GM21737 (cell line): ENCODE measurements around the gene RIN1.
"Not testable (repeated sequence)": the region's sequence is repeated elsewhere in the genome, so short reads cannot be mapped to it uniquely, and the experiment has no call there.

Source experiments
- ATAC-seq: cut with Tn5 transposase; IDR thresholded peaks from one replicate; pipeline ENCODE4 v1.9.1; 2021; ENCODE audit warnings: mild to moderate bottlenecking, moderate library complexity; ENCODE audit not compliant: unreplicated experiment

Gene RIN1

GRCh38 chr11:66336234-66337102 is at the start of gene RIN1:
Gene RIN1 (minus strand): TSS chr11:66336434. CDS start chr11:66336402, 32 bp downstream.
- ATAC-seq: peak; percentile 54

GRCh38 chr11:66384316-66384715 is 48.1 kb upstream of the RIN1 start:
- not testable (repeated sequence) for ATAC-seq

GRCh38 chr11:66380264-66380663 is 44.0 kb upstream of the RIN1 start:
- not testable (repeated sequence) for ATAC-seq

- not testable (repeated sequence) for ATAC-seq
These were observed 37.6 kb upstream of the RIN1 start for GRCh38 chr11:66373690-66374287.

- no peak for ATAC-seq
These were observed 37.0 kb upstream of the RIN1 start for GRCh38 chr11:66373265-66373664.

GRCh38 chr11:66371627-66372415 is 35.6 kb upstream of the RIN1 start, which contains the start of gene SLC29A2:
Gene SLC29A2 (minus strand): TSS chr11:66371760. CDS start chr11:66371591, 169 bp downstream.
- peak; percentile 65 for ATAC-seq

- ATAC-seq: no peak
These were observed 33.0 kb upstream of the RIN1 start for GRCh38 chr11:66369073-66369894.

GRCh38 chr11:66368484-66368883 is 32.2 kb upstream of the RIN1 start:
- no peak for ATAC-seq

GRCh38 chr11:66367561-66368312 is 31.5 kb upstream of the RIN1 start:
- ATAC-seq: no peak

- no peak for ATAC-seq
These were observed 30.7 kb upstream of the RIN1 start for GRCh38 chr11:66366844-66367477.

- no peak for ATAC-seq
These were observed 29.7 kb upstream of the RIN1 start for GRCh38 chr11:66365711-66366619.

- ATAC-seq: no peak
These were observed 28.9 kb upstream of the RIN1 start for GRCh38 chr11:66365166-66365565.

- no peak for ATAC-seq
These were observed 27.7 kb upstream of the RIN1 start for GRCh38 chr11:66363805-66364535.

GRCh38 chr11:66363187-66363601 is 27.0 kb upstream of the RIN1 start:
- ATAC-seq: no peak

- no peak for ATAC-seq
These were observed 26.4 kb upstream of the RIN1 start for GRCh38 chr11:66362481-66363147.

- no peak for ATAC-seq
These were observed 25.3 kb upstream of the RIN1 start for GRCh38 chr11:66361502-66361941.
